Inferior parietal cortex (tissue), 1 donor: ENCODE measurements around the gene STOX1.
A peak's percentile ranks its signal among the peaks of the same experiment; 100 is the strongest.
"Not testable (repeated sequence)": the region's sequence is repeated elsewhere in the genome, so short reads cannot be mapped to it uniquely, and the experiment has no call there.

Source experiments
- DNase-seq: peaks from one replicate; pipeline ENCODE4 v3.0.0-alpha.2; 2016; ENCODE audit errors: extremely low spot score

STOX1 gene

GRCh38 chr10:68879628-68880027 lies 52.3 kb downstream of the STOX1 start:
- DNase-seq = no peak

GRCh38 chr10:68880181-68880580 lies 52.9 kb downstream of the STOX1 start:
- DNase-seq = no peak

DNA sequence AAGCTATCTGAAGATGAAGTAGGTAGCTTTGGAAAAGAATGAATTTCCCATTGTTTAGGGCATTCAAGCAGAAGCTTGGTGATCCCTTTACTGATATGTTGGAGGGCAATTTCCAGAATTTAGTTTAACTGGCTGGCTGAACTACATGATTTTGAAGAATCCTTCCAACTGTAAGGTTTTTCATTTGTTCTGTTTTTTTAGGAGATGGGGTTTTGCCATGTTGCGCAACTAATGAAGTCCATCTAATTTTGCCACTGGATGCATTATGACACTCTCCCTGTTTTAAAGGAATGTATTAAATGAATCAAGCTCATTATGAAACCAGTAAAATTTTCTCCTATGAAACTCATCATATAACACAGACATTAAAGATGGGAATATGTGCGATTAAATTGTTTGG lies 67.7 kb downstream of the STOX1 start:
- no peak for DNase-seq

DNA sequence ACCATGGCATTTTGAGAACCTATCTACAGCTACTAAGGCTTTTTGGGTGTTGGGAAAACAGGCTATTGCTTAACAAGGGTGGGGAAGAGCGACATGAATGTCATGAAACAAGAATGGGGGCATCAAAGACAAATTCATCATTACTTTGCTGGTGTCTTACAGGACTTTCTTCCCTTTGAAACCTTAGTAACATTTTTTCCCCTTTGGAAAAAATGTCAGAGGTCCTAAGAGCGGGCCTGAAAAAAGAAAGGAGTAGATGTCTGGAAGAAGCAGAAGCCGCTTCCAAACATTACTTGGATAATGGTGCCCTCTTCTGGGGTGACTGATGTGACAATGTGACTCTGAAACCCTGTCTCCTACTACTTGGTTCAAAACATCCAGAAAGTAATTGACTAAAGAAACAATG lies 70.0 kb downstream of the STOX1 start:
- peak; percentile 89 for DNase-seq

DNA sequence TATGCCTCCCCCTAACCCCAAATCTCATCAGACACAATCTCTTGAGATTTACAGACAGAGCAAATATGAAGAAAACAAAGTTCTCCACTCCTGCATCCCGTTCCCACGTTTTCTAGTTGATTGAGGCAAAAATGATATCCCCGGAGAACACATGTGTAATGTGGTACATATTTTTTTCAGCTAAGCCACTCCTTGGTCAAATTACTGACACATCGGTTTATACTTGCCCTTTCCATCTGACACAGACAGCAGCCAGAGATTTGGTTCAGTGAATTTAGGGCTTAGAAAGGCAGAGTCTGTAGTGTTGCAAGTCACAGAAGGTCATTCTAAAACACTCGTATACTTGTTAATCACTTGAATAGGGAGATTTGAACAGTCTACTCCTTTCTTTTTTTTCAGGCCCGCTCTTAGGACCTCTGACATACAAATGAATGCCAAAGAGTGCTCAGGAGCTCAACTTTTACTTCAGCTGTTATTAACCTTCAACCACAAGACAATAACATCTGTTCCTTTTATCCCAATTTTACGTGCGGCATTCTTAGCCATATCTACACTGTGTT lies 71.9 kb downstream of the STOX1 start:
- DNase-seq = no peak

- no peak for DNase-seq
Observed at GRCh38 chr10:68900427-68901104, 73.2 kb downstream of the STOX1 start.

GRCh38 chr10:68901105-68901927 lies 74.0 kb downstream of the STOX1 start, which contains the start of gene DDX50:
TSS of gene DDX50 (plus strand) at chr10:68901315. CDS start at chr10:68901385, 70 bp downstream.
- peak; percentile 100 for DNase-seq

- DNase-seq = no peak
Observed at GRCh38 chr10:68902382-68902781, 75.1 kb downstream of the STOX1 start.

DNA sequence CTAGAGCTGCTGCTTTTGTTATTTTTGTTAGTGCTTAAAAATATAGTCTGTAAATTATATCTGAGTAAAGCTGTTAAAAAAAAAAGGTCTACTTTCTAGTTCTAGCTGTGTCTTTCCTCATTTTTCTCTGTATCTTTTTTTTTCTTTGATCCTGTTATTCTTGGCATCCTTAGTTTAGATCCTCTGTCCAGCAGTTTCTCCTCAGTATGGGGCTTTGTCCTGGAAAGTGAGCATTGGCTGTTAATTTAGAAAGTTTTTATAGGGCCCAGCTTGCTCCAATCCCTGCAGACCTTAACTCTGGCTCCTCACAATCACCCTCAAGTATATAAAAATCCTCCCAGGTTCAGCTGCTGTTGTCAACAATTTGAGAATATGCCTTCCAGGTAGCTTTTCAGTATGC lies 97.3 kb downstream of the STOX1 start:
- no peak for DNase-seq

DNA sequence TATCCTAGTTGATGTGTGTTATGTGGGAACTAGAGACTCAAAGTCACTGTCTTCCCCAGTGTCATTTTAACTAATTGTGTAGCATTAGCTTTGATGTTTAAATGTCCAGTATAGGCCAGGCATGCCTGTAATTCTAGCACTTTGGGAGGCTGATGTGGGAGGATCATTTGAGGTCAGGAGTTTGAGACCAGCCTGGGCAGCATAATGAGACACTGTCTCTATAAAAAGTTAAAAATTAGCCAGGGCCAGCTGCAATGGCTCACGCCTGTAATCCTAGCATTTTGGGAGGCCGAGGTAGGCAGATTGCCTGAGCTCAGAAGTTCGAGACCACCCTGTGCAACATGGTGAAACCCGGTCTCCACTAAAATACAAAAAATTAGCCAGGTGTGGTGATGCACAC lies 98.2 kb downstream of the STOX1 start:
- DNase-seq = no peak

GRCh38 chr10:68929157-68929556 lies 101.8 kb downstream of the STOX1 start:
- DNase-seq = not testable (repeated sequence)

- not testable (repeated sequence) for DNase-seq
Observed at GRCh38 chr10:68929888-68930287, 102.6 kb downstream of the STOX1 start.

GRCh38 chr10:68932860-68933259 lies 105.5 kb downstream of the STOX1 start:
- DNase-seq = not testable (repeated sequence)

- DNase-seq = no peak
Observed at GRCh38 chr10:68934994-68935393, 107.7 kb downstream of the STOX1 start.

DNA sequence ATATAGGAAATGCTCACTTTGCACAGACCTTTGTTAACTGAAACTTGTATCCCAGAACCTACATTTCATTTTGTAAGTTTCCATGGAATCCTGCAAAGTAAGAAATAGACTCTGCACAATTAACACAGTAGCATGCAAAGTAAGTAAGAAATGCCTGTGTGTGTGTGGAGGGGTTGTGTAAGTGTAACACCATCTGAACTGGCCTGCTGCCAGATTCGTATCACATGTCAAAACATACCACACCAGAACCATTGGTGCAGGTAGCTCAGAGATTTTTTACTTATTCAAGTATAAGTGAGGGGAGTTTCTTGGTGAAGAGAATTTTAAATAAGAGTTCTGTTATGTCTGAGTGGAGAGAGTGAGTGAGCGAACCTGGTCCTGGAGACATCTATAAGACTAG lies 110.8 kb downstream of the STOX1 start:
- DNase-seq = no peak

DNA sequence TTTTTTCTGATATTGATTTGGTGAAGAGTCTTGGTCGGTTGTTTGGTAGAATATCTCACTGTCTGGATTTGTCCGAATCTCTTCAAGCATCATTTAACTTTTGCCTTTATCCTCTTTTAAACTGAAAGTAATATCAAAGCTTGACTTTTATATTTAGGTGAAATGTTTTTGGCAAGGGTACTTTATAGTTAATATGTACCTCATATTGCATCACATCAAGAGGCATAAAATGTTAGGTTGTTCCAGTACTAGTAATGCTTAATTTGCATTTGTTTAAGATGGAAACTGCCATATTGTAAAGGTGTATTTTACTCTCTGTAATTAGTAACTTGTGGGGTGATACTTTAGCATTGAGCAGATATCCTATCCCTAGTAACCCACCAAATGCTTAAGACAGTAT lies 111.6 kb downstream of the STOX1 start:
- no peak for DNase-seq

GRCh38 chr10:68940917-68941316 lies 113.6 kb downstream of the STOX1 start:
- not testable (repeated sequence) for DNase-seq
